Mammary epithelial cell (primary cell): Measurements from ENCODE around the gene LAMP1.
"Not testable (repeated sequence)": the region's sequence is repeated elsewhere in the genome, so short reads cannot be mapped to it uniquely, and the experiment has no call there.

Source experiments
- EZH2 ChIP-seq: IDR thresholded peaks from 2 replicates; pipeline ENCODE4 v1.6.1; 2012; ENCODE audit warnings: low read length, inconsistent platforms, borderline replicate concordance
- TF ChIP-seq, protein P1 (sequence below), 2 donors: IDR thresholded peaks in 1 of 2; conservative IDR thresholded peaks in 1 of 2; 2 replicates each; pipeline ENCODE4 v1.5.1; 2011 to 2012; ENCODE audit warnings: inconsistent platforms in 2 of 2, low read length in 2 of 2, mild to moderate bottlenecking in 2 of 2, control low read depth in 1 of 2, low read depth in 1 of 2; ENCODE audit not compliant: insufficient read depth in 1 of 2; ENCODE audit errors: extremely low read depth in 1 of 2

DNA sequence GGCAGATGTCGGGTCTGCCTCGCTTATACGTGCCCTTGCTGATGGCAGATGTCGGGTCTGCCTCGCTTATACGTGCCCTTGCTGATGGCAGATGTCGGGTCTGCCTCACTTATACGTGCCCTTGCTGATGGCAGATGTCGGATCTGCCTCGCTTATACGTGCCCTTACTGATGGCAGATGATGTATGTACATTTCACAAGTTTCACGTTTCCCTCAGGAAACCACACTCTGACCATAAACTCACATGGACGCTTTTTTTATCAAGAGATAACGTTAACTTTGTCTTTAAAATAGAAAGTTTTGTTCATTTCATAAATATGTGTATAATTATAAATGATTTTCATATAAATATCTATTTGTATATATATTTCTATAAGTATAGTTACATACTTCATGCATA lies 34.0 kb upstream of the LAMP1 start:
- TF ChIP-seq, protein P1, sequence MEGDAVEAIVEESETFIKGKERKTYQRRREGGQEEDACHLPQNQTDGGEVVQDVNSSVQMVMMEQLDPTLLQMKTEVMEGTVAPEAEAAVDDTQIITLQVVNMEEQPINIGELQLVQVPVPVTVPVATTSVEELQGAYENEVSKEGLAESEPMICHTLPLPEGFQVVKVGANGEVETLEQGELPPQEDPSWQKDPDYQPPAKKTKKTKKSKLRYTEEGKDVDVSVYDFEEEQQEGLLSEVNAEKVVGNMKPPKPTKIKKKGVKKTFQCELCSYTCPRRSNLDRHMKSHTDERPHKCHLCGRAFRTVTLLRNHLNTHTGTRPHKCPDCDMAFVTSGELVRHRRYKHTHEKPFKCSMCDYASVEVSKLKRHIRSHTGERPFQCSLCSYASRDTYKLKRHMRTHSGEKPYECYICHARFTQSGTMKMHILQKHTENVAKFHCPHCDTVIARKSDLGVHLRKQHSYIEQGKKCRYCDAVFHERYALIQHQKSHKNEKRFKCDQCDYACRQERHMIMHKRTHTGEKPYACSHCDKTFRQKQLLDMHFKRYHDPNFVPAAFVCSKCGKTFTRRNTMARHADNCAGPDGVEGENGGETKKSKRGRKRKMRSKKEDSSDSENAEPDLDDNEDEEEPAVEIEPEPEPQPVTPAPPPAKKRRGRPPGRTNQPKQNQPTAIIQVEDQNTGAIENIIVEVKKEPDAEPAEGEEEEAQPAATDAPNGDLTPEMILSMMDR (conservative IDR thresholded peaks at IDR 0.05 in 1 of 2, IDR thresholded peaks at IDR 0.05 in 1 of 2; ENCODE audit: extremely low read depth in 1 of 2, insufficient read depth in 1 of 2, low read depth in 1 of 2, low read length in 2 of 2) = not testable (repeated sequence)
- not testable (repeated sequence) for TF ChIP-seq EZH2
